Liver (tissue), 9 donors: ENCODE data around the gene CES1. TPM values are rescaled to one million over a fixed set of nuclear protein-coding genes. Genes with fewer than 3 reads are reported as not detected.
"Not testable (repeated sequence)": the region's sequence is repeated elsewhere in the genome, so short reads cannot be mapped to it uniquely, and the experiment has no call there.

ENCODE experiments used
- DNase-seq: peaks from one replicate; pipeline ENCODE4 v3.0.0-alpha.2; 2017; ENCODE audit warnings: low spot score
- H3K27ac ChIP-seq, 2 donors: one replicate each; pipeline ENCODE4 v1.7.0; 2013; ENCODE audit warnings: inconsistent platforms in 2 of 2, low read length in 2 of 2, control low read depth in 1 of 2, low read depth in 1 of 2, mild to moderate bottlenecking in 1 of 2
- H3K27me3 ChIP-seq, 4 donors: one replicate each; pipeline versions ENCODE4 v1.6.1 to v1.7.0; 2013; ENCODE audit warnings: low read length in 3 of 4, inconsistent platforms in 1 of 4, mild to moderate bottlenecking in 1 of 4, moderate library complexity in 1 of 4; ENCODE audit not compliant: control insufficient read depth in 4 of 4, insufficient read depth in 4 of 4
- H3K36me3 ChIP-seq, 4 donors: one replicate each; pipeline versions ENCODE4 v1.6.1 to v1.7.0; 2013; ENCODE audit warnings: low read length in 3 of 4, mild to moderate bottlenecking in 3 of 4, low read depth in 1 of 4, moderate library complexity in 1 of 4; ENCODE audit not compliant: control insufficient read depth in 4 of 4, insufficient read depth in 3 of 4
- H3K4me1 ChIP-seq, 4 donors: one replicate each; pipeline versions ENCODE4 v1.6.1 to v1.7.0; 2013; ENCODE audit warnings: low read length in 3 of 4, mild to moderate bottlenecking in 3 of 4, moderate library complexity in 1 of 4; ENCODE audit not compliant: control insufficient read depth in 4 of 4, insufficient read depth in 4 of 4
- H3K4me3 ChIP-seq, 3 donors: one replicate each; pipeline versions ENCODE4 v1.6.1 to v1.7.0; 2013; ENCODE audit warnings: low read length in 3 of 3, control low read depth in 1 of 3, low read depth in 1 of 3, mild to moderate bottlenecking in 1 of 3
- H3K9ac ChIP-seq, 2 donors: one replicate each; pipeline ENCODE4 v1.7.0; 2013; ENCODE audit warnings: low read length in 2 of 2, mild to moderate bottlenecking in 2 of 2, moderate library complexity in 2 of 2, control low read depth in 1 of 2, low read depth in 1 of 2
- H3K9me3 ChIP-seq, 4 donors: one replicate each; pipeline versions ENCODE4 v1.6.1 to v1.7.0; 2013; ENCODE audit warnings: low read length in 3 of 4; ENCODE audit not compliant: control insufficient read depth in 4 of 4
- EGR1 ChIP-seq, 2 donors: IDR thresholded peaks; 2 replicates each; pipeline ENCODE4 v1.6.1; 2016 to 2018; ENCODE audit warnings: antibody characterized with exemption in 2 of 2, low read depth in 2 of 2
- FOXA1 ChIP-seq: IDR thresholded peaks from 2 replicates; pipeline ENCODE4 v1.6.1; 2016; ENCODE audit warnings: antibody characterized with exemption
- FOXA2 ChIP-seq: IDR thresholded peaks from 2 replicates; pipeline ENCODE4 v1.6.1; 2016; ENCODE audit warnings: antibody characterized with exemption
- GABPA ChIP-seq, 2 donors: IDR thresholded peaks in 1 of 2; conservative IDR thresholded peaks in 1 of 2; 2 replicates each; pipeline ENCODE4 v1.6.1; 2016; ENCODE audit warnings: antibody characterized with exemption in 2 of 2, mild to moderate bottlenecking in 1 of 2, moderate library complexity in 1 of 2
- HNF4A ChIP-seq, 2 donors: conservative IDR thresholded peaks; 2 replicates each; pipeline ENCODE4 v1.6.1; 2016; ENCODE audit warnings: antibody characterized with exemption in 2 of 2, mild to moderate bottlenecking in 2 of 2
- HNF4G ChIP-seq: IDR thresholded peaks from 2 replicates; pipeline ENCODE4 v1.6.1; 2016; ENCODE audit warnings: antibody characterized with exemption
- JUND ChIP-seq, 2 donors: IDR thresholded peaks; 2 replicates each; pipeline ENCODE4 v1.6.1; 2016; ENCODE audit warnings: antibody characterized with exemption in 2 of 2
- NR2F2 ChIP-seq: IDR thresholded peaks from 2 replicates; pipeline ENCODE4 v1.6.1; 2016; ENCODE audit warnings: antibody characterized with exemption
- RAD21 ChIP-seq, 2 donors: IDR thresholded peaks; 2 replicates each; pipeline ENCODE4 v1.6.1; 2016; ENCODE audit warnings: antibody characterized with exemption in 2 of 2, mild to moderate bottlenecking in 2 of 2
- RXRA ChIP-seq, 2 donors: IDR thresholded peaks; 2 replicates each; pipeline ENCODE4 v1.6.1; 2017 to 2018; ENCODE audit warnings: antibody characterized with exemption in 2 of 2, mild to moderate bottlenecking in 1 of 2
- YY1 ChIP-seq: IDR thresholded peaks from 2 replicates; pipeline ENCODE4 v1.6.1; 2016; ENCODE audit warnings: antibody characterized with exemption, mild to moderate bottlenecking
- WGBS: extraction: QIAGEN DNeasy Blood & Tissue Kit; methylation state at CpG from one replicate; pipeline ENCODE4 v1.1.7; 2013; 5-methylcytosine and 5-hydroxymethylcytosine counted together
- polyA plus RNA-seq, 2 donors: library from polyadenylated mRNA; stranded (reverse) in 1 of 2; unstranded in 1 of 2; fragments of 200-250 nt in 1 of 2; fragments of >200 nt in 1 of 2; fragmentation: Nextera tagmentation in 1 of 2; extraction: Ambion mirVana in 1 of 2; gene quantifications; one replicate each; pipeline versions ENCODE4 v1.2.1 to v1.2.3, GENCODE V29; 2013 to 2015
- total RNA-seq, 2 donors: library from RNA; depleted of rRNA; stranded (reverse); fragments of >200 nt; gene quantifications; one replicate each; pipeline ENCODE4 v1.2.3, GENCODE V29; 2014
- TF ChIP-seq, protein P1 (sequence below): IDR thresholded peaks from 2 replicates; pipeline ENCODE4 v1.6.1; 2016; ENCODE audit warnings: antibody characterized with exemption
- TF ChIP-seq, protein P2 (sequence below): IDR thresholded peaks from 2 replicates; pipeline ENCODE4 v1.6.1; 2016; ENCODE audit warnings: antibody characterized with exemption
- TF ChIP-seq, protein P3 (sequence below): fragments of 150-350 bp; IDR thresholded peaks from 2 replicates; pipeline ENCODE4 v1.5.1; 2017; ENCODE audit warnings: improper control_type of control experiment, low read depth, low read length; ENCODE audit not compliant: missing input control
- donor health status: healthy.
- donor health status: healthy.
- donor health status: healthy.
- donor health status: healthy.
- donor health status: healthy.

The CES1 gene
- total and polyA plus RNA-seq, 4 donors = 8.4 to 1,773 (median 546) TPM

DNA sequence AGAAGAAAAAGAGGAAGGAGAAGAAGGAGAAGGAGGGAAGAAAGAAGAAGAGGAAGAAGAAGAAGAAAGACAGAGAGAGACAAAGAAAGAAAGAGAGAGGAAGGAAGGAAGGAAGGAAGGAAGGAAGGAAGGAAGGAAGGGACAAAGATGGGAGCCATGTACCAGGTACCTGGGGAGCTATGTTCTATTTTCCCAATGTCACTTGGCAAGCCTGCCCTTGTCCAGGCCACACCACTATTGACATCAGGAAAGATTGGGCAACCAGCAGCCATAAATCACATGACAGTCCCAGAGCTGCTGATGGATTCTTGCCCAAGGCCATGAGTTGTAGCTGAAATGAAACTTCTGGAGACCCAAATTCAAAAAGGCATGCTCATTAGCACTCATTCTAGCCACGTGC, 2.7 kb upstream of the CES1 start:
- Histone ChIP-seq H3K9me3 (no peaks in the 10 kb centered on the region), H3K9ac (peak overlapping the region in 1 of 2 donors; percentile 80), H3K27me3 (no peaks in the 10 kb centered on the region), H3K27ac (peak overlapping the region; percentile 93 to 98), H3K36me3 (no peaks in the 10 kb centered on the region), H3K4me3 (no peak overlapping the region), H3K4me1 (peaks cover 12 to 49% (median 32%) of the 10 kb centered on the region in 4 donors)
- TF ChIP-seq FOXA2 = peak; percentile 59
- no peak for TF ChIP-seq NR2F2
- TF ChIP-seq JUND (IDR thresholded peaks at IDR 0.05) = no peak
- TF ChIP-seq, protein P1, sequence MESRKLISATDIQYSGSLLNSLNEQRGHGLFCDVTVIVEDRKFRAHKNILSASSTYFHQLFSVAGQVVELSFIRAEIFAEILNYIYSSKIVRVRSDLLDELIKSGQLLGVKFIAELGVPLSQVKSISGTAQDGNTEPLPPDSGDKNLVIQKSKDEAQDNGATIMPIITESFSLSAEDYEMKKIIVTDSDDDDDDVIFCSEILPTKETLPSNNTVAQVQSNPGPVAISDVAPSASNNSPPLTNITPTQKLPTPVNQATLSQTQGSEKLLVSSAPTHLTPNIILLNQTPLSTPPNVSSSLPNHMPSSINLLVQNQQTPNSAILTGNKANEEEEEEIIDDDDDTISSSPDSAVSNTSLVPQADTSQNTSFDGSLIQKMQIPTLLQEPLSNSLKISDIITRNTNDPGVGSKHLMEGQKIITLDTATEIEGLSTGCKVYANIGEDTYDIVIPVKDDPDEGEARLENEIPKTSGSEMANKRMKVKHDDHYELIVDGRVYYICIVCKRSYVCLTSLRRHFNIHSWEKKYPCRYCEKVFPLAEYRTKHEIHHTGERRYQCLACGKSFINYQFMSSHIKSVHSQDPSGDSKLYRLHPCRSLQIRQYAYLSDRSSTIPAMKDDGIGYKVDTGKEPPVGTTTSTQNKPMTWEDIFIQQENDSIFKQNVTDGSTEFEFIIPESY = no peak
- TF ChIP-seq EGR1 (IDR thresholded peaks at IDR 0.05; ENCODE audit: low read depth in 2 of 2) = peak in 1 of 2 donors; percentile 70
- TF ChIP-seq RAD21 (IDR thresholded peaks at IDR 0.05) = no peak
- peak; percentile 43 for TF ChIP-seq FOXA1
- TF ChIP-seq RXRA (IDR thresholded peaks at IDR 0.05) = peak in 1 of 2 donors; percentile 45
- peak; percentile 47 for TF ChIP-seq YY1
- TF ChIP-seq, protein P2, sequence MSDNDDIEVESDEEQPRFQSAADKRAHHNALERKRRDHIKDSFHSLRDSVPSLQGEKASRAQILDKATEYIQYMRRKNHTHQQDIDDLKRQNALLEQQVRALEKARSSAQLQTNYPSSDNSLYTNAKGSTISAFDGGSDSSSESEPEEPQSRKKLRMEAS = peak; percentile 83
- TF ChIP-seq HNF4A (conservative IDR thresholded peaks at IDR 0.05) = peak in 1 of 2 donors; percentile 56
- 8% methylated on average over 1 of the region's 1 CpG for WGBS
- DNase-seq = no peak

GRCh38 chr16:55835173-55835572, 2.3 kb upstream of the CES1 start:
- H3K9ac ChIP-seq, H3K36me3 ChIP-seq, DNase-seq, H3K4me3 ChIP-seq, H3K9me3 ChIP-seq, H3K27me3 ChIP-seq: not testable (repeated sequence)
- Histone ChIP-seq H3K27ac (peak overlapping the region; percentile 93 to 98), H3K4me1 (peaks cover 12 to 52% (median 32%) of the 10 kb centered on the region in 4 donors)
- TF ChIP-seq YY1 = peak; percentile 6
- 48% methylated on average over 3 of the region's 3 CpGs for WGBS

- no peak for DNase-seq
- Histone ChIP-seq H3K27ac (peak overlapping the region; percentile 85 to 92), H3K9ac (no peak overlapping the region), H3K27me3 (no peaks in the 10 kb centered on the region), H3K9me3 (no peaks in the 10 kb centered on the region), H3K36me3 (no peaks in the 10 kb centered on the region), H3K4me1 (peaks cover 12 to 60% (median 38%) of the 10 kb centered on the region in 4 donors), H3K4me3 (no peak overlapping the region)
- TF ChIP-seq, protein P2 = no peak
- TF ChIP-seq, protein P3, sequence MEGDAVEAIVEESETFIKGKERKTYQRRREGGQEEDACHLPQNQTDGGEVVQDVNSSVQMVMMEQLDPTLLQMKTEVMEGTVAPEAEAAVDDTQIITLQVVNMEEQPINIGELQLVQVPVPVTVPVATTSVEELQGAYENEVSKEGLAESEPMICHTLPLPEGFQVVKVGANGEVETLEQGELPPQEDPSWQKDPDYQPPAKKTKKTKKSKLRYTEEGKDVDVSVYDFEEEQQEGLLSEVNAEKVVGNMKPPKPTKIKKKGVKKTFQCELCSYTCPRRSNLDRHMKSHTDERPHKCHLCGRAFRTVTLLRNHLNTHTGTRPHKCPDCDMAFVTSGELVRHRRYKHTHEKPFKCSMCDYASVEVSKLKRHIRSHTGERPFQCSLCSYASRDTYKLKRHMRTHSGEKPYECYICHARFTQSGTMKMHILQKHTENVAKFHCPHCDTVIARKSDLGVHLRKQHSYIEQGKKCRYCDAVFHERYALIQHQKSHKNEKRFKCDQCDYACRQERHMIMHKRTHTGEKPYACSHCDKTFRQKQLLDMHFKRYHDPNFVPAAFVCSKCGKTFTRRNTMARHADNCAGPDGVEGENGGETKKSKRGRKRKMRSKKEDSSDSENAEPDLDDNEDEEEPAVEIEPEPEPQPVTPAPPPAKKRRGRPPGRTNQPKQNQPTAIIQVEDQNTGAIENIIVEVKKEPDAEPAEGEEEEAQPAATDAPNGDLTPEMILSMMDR = no peak
- TF ChIP-seq HNF4G = no peak
- TF ChIP-seq GABPA (IDR thresholded peaks at IDR 0.05 in 1 of 2, conservative IDR thresholded peaks at IDR 0.05 in 1 of 2) = no peak
- TF ChIP-seq, protein P1 = no peak
- TF ChIP-seq HNF4A (conservative IDR thresholded peaks at IDR 0.05) = no peak
- no peak for TF ChIP-seq FOXA2
- 73% methylated on average over 7 of the region's 7 CpGs for WGBS
Measured at GRCh38 chr16:55834049-55834448, 1.2 kb upstream of the CES1 start.
